GM19238 (cell line): Measurements from ENCODE around the gene ABHD5.

Experiments used
- DNase-seq: peaks from one replicate; pipeline ENCODE4 v3.0.0; 2011; ENCODE audit warnings: low spot score; ENCODE audit not compliant: insufficient read length

ABHD5 gene

DNA sequence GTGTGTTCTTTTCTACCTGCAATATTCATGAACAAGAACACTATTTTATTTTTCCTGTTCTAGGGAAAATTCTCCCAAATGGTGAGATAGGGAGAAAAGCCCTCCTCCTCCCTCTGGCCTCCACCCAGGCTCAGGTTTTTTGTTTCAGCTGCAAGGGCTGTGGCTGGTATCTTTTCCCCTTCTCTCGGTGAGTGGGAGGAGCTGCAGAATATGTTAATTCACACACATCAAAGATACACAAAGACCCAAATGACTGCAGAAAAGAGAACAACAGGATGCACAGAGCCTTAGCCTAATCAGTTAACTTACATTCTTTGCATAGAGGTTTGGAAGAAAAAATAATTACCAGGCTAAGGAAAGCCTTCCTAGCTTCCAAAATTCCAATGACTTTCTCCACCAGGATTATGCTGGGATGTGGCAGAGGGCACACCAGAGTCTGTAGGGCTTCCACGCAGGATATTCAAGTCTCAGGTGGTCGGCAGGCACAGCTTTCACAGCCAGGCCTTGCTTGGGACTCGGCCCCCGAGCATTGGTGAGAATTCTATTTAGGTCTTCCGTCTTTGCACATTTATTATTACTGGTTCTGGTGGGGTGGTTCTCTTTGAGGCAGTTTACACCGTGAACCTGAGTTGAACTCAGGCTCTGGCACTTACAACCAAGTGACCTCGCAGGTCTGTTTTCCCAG, 64.9 kb downstream of the ABHD5 start:
- DNase-seq = no peak

DNA sequence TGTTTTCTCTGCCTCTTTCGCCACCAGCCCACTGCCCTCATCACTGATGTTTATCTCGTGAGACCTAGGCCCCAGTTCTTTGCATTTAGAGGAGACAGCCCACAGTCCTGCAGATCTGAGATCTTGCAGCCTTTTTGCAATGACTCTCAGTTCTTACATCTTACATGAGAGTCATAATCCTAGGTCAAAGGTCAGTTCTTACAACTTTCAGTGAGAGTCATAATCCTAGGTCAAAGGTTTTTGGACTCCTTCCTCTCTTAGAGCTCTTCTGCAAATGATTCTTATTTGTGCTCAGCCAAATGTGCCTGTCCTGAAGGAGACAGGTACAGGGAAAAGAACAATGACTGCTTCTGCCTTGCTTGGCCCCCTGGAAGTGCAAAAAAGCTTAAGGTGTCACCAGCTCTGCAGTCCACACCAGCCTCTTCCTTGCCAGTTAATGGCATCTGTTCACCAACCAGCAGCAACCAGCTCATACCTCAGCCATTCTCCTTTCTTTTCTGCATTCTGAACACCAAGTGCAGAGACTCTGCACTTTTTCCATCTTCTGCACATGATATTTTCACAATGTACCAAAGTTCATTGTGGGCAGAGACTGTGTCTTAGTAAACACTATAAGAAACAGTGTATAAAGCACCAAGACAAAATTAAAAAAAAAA, 67.1 kb downstream of the ABHD5 start:
- DNase-seq = no peak

DNA sequence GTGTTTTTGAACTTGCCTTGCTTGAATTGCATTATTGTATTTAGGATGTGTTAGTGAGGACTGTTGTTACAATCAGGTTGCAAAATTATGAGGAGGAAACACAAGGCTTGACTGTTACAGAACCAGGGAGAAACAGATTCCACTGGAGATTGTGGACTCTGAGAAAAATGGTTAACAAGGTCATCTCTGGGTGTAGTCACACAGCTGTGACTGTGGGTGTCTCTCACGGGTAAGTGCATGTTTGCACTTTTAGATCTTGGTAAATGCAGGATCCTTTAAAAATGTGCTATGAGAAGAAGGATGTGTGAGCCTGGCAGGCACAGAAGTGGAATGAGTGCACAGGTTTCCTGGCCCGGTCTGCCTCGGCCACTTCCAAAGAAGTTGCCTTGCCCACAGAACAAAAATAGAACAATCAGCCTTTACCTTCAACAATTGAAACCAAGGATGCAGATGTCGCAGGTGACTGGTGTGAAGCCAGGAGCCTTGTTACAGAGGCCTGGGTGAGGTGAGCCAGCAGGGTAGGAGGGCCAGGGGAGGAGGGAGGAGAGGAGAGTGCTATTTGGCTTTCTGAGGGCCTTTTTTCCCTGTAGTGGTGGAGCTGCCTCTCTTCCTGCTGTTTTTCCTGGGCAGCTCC, 68.0 kb downstream of the ABHD5 start:
- DNase-seq = no peak

DNA sequence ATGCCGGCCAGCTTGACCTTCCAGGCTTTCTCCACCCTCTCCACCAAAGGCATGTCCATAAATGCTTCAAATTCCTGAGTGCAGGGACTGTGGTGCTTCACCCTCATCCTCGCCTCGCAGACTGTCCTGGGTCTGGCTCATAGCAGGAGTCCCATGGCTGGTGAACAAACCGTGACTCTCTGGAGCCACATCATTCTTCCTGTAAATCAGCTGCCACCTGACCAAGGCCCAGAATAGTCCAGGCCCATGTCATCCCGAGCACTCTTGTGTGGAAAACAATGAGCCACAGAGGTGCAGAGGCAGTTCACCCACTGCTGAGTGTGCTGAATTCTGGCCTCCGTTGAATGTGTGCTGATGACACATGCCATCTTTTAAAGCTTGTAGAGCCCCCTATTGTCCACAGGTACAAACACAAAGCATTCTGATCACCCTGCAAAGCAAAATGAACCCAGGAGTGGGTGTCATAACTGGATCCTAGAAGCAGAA, 68.6 kb downstream of the ABHD5 start:
- DNase-seq = no peak

DNA sequence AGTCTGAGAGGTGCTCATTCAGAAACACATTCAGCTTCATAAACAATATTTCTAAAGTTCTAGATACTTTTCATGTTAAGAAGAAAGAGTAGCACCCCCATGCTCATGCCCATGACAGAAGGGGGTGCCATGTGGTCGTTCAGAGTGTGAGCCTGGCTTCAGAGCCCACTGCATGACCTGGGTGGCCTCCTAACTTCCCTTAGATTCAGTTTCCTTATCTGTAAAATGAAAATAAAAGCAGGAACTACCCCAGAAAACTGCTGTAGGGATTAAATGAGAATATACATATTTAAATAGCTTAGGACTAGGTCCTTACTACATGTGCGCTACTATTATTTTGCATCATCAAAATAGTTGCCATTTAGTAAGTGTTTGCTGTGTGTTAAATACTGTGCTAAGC, 69.2 kb downstream of the ABHD5 start:
- no peak for DNase-seq

DNA sequence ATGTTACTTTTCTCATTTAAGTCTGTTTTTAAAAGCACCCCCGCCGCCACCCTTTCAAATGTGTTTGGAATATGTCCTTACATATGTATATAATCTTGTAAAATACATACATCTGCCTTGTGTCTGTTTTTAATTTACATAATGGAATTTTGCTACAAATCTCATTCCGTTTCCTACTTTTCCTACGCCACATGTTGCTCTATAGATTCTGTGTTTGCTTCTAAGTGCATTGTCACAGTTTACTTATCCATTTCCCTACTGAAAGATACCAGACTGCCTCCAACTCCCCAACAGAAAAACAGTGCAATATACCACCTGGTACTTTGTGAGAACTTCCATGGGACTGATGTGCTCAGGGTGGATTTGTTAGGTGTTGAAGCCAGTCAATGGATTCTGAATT, 70.2 kb downstream of the ABHD5 start:
- DNase-seq = no peak

DNA sequence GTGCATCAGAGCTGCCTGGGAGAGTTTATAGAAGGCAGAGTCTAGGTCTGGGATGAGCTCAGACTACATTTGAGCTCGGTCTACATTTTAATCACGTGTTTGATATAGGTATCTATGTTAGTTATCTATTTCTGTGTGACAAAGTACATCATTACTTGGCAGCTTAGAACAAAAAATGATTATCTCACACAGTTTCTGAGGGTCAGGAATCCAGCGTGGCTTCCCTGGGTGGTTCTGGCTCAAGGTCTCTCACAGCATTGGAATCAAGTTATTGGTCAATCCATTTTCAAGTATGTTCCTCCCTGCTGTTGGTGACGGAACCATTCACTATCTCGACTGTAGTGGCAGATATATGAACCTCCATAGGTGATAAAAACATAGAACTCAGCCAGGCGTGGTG, 71.7 kb downstream of the ABHD5 start:
- no peak for DNase-seq

DNA sequence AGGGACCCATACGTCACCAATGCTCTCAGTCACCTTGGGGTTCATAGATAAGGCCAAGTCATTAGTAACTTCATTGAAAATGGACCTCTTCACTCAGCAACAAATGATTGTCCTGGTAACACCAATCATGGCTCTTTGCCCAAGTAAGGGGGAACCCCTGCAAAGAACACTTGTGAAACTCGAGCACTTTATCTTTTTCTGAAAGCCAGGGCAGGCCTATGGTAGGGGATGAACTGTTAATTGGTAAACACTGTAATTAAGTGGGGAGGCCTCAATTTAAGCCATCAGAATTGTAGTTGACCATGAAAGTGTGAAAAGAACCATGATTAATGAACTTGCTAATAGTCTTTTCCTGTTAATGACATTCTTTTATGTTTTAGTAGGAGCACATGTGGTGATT, 73.3 kb downstream of the ABHD5 start:
- DNase-seq = no peak

DNA sequence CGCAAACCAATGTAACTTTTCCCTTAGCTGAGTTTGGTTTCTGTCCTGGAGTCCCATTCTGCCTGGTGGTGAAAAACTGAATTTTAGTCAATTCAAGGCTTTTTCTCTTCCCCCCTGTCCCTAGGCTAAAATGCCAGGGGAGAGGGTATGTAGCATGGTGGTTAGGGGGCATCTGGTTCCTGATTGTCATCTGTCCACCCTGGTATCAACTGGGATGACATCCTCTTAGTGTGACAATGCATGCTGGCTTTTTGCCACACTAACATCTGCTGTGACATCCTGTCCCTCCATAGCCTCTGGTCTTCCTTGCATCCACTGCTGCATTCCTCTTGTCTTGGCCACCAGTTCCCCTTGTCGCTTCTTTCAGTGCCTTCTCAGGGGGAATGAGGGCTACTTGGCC, 73.7 kb downstream of the ABHD5 start:
- DNase-seq = no peak

DNA sequence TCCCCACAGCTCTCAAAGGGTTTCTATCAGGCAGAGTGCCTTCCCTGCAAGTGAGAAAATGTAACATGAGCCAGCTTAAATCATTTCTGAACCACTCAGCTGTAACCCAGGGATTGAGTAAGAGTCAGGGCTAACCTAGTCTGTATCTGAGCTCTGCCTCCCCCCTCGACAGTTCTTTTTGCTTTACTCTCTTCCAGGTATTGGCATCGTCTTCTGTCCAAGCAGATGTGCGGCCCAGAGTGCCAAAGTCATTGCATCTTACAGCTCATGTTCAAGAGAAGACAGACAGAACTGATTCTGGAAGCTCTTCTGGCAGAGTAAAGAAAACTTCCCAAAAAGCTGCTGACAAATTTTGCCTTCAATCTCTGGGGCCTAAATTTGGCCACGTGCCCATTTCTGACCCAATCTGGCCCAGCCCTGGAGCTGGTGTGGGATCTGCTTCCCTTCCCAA, 74.8 kb downstream of the ABHD5 start:
- no peak for DNase-seq

DNA sequence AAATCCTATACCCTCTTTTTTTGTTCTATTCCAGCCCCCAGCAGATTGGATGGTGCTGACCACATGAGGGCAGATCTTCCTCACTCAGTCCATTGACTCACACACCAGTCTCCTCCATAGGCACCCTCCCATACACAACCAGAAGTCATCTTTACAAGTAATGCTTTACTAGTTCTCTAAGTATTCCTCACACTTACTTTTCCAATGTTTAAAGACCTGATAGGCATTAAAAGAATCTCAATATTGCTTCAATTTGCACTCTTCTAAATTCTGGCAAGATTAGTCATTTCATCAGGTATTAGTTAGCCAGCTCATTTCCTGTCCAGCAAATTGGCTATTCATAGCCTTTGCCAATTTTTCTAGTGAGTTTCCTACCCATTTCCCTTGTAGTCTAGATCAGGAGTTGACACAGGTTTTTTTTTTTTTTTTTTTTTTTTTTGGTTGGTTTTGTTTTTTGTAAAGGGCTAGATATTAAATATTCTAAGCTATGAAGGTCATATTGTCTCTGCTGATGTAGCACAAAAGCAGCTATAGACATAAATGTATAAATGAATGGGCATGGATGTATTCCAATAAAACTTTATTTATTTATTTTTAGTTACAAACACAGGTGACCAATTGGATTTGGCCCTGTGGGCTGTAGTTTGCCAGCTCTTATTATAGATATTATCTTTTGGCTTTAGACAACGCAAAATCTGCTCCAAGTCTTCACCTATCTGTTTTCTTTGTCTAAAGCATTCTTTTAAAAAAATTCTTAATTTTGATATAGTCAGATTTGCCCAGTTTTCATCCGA, 76.1 kb downstream of the ABHD5 start:
- no peak for DNase-seq

DNA sequence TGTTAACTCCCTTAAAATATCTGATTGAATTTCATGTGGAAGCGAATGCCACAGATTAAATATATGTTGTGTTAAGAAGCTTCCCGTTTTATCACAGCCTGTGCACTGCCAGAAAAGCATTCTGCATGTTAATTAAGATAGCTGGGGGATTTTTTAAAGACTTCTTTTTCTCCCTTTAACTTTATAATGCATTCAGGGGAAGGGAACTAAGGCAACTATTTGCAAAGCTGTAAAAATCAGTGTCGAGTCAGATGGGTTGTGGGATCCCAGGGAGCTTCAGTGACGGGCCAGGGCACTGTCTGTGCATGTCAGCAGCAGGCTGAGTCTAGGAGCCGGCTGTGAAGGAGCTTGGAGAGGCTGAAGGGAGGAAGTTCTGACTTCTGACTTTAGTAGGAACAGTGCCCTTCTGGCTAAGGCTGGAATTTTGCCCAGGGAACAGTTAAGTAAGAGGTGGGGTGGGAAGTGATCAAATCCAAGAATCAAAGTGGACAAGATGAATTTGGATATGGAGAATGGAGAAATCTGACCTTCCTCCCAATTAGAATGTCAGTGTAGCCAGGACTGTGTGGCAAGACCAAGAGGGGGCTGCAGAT, 77.7 kb downstream of the ABHD5 start:
- DNase-seq = no peak

DNA sequence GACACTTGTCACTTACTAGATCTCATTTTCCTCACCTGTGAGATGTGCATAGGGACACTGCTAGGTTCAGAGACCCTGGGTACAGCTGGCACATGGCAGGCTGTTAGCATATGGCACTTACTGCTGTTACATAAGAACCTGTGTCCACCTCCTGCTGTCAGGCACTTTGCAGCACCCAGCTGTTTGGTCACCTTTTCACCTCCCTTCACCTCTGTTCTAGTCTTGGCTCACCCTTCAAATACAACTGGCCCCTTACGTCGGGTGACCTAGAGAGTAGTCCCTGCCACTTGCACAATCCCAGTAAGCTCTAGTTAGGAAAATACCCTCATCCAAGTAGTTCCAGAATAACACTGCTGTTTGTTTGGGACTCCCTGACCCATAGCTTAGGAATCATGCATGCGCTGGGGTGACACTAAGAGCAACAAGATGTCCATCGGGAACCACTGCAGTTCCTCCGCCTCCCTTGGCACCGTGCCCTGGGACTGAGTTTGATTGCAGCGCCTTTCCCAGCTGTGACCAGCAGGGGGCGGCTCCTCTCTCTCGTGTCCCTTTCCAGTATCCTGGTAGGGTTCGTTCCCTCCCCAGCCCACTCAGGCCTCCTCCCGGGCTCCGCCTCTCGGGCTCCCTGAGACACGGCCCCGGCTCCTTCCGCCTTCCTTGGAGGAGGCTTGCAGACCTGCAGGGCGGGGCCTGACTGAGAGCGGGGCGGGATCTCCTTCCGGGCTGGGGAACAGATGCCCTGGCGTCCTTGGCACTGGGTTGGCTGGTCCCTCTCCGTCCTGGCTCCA, 78.6 kb downstream of the ABHD5 start:
- peak; percentile 65 for DNase-seq

DNA sequence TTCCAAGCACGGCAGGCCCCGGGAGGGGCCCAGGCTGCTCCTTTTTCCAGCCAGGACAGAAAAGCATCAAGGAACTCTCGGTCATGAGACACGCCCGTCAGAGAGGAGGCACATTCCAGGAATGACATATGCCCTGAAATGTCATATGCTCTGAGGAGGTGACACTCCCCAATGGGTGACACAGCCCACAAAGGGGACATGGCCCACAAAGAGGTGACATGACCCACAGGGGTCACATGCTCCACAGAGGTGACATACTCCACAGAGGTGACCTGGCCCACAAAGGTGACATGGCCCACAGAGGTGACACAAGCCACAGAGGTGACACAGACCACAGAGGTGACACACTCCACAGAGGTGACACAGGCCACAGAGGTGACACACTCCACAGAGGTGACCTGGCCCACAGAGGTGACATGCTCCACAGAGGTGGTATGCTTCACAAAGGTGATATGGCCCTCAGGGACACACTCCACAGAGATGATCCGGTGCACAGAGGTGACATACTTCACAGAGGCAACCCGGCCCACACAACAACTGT, 79.2 kb downstream of the ABHD5 start:
- no peak for DNase-seq

DNA sequence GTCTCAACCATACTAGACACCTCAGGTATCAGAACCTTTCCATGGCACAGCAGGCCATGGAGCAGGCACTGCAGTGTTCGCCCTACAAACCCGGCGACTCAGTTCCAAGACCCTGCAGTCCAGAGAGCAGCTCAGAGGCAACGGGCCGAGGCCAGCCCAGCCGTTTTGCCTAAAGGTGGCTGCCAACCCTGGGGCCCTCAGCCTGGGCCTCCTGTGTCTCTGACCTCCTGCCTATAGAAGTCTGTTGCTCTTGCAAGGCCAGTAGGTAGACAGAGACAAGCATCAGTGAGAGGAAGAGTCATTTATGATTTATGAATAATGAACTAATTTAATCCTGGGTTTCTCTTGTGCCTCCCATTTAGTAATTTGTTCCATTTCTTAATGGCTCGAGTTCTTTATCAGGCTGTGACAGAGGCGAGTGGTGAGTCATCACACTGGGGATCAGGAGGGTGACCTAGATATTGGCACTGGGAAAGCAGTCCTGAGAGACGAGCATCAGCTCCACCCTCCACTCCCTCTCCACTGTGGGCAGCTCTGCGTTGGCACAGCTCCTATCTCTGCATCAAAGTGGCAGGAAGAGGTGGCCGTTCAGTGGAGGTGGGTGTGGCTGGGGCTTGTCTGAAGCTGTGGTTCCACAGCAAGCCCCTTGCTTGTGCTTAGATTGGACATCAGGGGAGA, 79.8 kb downstream of the ABHD5 start:
- no peak for DNase-seq

DNA sequence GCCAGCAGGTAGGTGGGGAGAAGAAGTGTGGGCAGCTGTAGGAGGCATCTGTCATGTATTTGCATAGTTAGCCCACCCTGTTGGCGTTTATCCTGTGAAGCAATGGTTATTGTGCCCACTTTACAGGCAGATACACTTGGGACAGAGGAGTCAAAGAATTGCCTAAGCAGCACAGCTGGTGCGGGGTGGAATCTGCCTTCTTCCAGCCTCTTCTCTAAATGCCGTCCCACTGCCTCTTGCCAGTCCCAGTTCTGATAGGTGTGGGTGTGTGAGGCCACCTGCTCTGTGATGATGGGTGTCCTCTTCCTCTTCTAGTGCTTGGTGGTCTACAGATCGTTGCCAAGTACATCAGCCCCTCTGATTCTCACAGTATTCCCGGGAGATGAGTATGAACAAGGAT, 80.9 kb downstream of the ABHD5 start:
- no peak for DNase-seq

DNA sequence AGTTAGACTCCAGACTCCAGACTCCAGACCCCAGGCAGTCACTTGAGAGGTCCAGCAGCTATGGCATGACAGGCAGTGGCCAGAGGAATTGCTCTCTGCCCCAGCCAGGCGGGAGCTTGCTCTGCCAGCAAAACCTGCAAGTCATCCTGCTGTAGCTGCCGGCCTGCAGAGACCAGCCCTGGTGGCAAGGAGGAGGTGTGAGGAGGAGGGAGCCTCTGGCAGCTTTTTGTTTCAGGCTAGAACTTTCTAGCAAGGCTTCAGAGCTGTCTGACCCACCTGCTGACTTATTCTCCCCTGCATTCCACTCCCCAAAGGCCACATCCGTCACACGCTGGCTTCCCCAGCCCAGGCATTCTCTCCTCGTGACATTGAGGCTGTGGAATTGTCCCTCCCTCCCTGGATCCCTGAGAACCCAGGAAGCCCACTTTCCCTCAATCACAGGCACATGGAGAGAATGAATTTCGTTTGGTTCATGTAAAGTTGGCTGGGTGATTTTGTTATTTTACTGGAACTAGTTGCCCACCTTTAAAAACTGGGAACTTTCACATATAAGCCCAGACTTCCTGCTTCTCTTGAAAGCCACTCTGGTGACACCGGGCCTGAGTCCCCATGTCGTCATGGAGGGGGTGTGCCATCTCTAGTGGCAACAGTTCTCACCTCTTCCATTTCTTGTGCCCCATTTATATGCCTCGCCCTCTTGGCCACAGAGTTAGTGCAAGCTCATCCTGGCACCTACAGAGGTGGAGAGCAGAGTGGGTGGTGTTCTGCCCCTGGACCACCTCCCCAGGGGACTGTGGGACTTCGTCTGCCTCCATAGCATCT, 82.7 kb downstream of the ABHD5 start:
- DNase-seq = no peak

DNA sequence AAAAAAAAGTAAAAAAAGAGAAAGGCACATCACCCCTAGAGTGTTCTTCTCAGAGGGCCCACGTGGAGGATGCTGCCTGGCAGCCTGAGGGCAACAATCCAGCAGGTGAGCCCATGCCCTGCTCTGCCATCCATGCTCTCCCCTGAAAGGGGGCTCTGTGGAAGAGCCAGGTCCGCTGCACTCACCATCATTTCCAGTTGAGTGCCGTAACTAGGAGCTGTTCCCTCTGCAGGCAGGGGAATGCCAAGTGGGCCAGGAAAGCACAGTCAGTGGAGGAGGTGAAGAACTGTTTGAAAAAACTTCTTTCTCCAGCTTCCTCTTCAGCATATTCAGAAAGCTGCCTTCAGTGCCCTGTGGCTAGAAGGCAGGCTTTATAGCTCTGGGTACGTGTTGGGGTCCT, 84.1 kb downstream of the ABHD5 start:
- DNase-seq = no peak

DNA sequence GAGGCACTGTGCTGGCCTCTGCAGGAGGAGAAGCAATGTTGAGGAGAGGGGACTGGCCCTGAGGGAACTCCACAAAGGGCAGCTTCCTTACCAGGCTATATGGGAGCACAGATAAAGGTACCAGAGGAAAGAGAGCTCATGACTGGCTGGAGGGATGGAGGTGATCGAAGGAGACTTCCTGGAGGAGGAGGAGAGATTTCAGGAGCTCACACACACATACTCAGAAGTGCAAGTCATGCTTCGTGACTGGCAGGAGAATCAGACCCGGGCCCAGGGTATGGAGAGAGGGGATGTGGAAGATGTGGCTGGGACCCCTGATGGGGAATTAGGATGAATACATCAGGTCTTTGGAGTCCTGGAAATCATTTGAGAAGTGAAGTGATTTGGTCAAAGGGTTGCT, 85.4 kb downstream of the ABHD5 start:
- no peak for DNase-seq
